GM18511 (cell line): ENCODE results near the gene TAS2R13.

Source experiments
- ATAC-seq: cut with Tn5 transposase; IDR thresholded peaks from one replicate; pipeline ENCODE4 v1.9.1; 2021; ENCODE audit warnings: mild to moderate bottlenecking, moderate library complexity; ENCODE audit not compliant: unreplicated experiment

TAS2R13 gene

GRCh38 chr12:10909462-10909861 is at the start of gene TAS2R13:
TAS2R13 (minus strand) TSS chr12:10909562; CDS start chr12:10909298, 264 bp downstream.
- ATAC-seq = no peak

- no peak for ATAC-seq
Observed at GRCh38 chr12:10957741-10958140, 48.4 kb upstream of the TAS2R13 start.

- no peak for ATAC-seq
Observed at GRCh38 chr12:10956085-10956484, 46.7 kb upstream of the TAS2R13 start.

GRCh38 chr12:10952645-10953044 is 43.3 kb upstream of the TAS2R13 start:
- no peak for ATAC-seq

GRCh38 chr12:10943167-10943566 is 33.8 kb upstream of the TAS2R13 start:
- no peak for ATAC-seq

- ATAC-seq = no peak
Observed at GRCh38 chr12:10941916-10942607, 32.7 kb upstream of the TAS2R13 start.

- ATAC-seq = no peak
Observed at GRCh38 chr12:10941369-10941768, 32.0 kb upstream of the TAS2R13 start.

GRCh38 chr12:10940389-10940788 is 31.0 kb upstream of the TAS2R13 start:
- ATAC-seq = no peak

- no peak for ATAC-seq
Observed at GRCh38 chr12:10939163-10939562, 29.8 kb upstream of the TAS2R13 start, which contains the start of gene TAS2R14. TAS2R14 (minus strand) TSS chr12:10939263; CDS start chr12:10939207, 56 bp downstream.

GRCh38 chr12:10936506-10936905 is 27.1 kb upstream of the TAS2R13 start:
- no peak for ATAC-seq

GRCh38 chr12:10928746-10929286 is 19.5 kb upstream of the TAS2R13 start, which contains the start of gene PRH2:
PRH2 (plus strand) TSS chr12:10929236; CDS start chr12:10929274, 38 bp downstream.
- no peak for ATAC-seq

GRCh38 chr12:10926269-10926668 is 16.9 kb upstream of the TAS2R13 start:
- ATAC-seq = no peak

- ATAC-seq = no peak
Observed at GRCh38 chr12:10919809-10920208, 10.4 kb upstream of the TAS2R13 start.

GRCh38 chr12:10910380-10910779 is 1.0 kb upstream of the TAS2R13 start:
- ATAC-seq = no peak

GRCh38 chr12:10904686-10905085 is 4.7 kb downstream of the TAS2R13 start:
- no peak for ATAC-seq

- ATAC-seq = no peak
Observed at GRCh38 chr12:10901427-10901826, 7.9 kb downstream of the TAS2R13 start.

GRCh38 chr12:10900972-10901371 is 8.4 kb downstream of the TAS2R13 start:
- ATAC-seq = no peak

- no peak for ATAC-seq
Observed at GRCh38 chr12:10900530-10900929, 8.8 kb downstream of the TAS2R13 start.

- ATAC-seq = no peak
Observed at GRCh38 chr12:10896854-10897253, 12.5 kb downstream of the TAS2R13 start.

- no peak for ATAC-seq
Observed at GRCh38 chr12:10891937-10892336, 17.4 kb downstream of the TAS2R13 start.

- no peak for ATAC-seq
Observed at GRCh38 chr12:10889226-10889625, 20.1 kb downstream of the TAS2R13 start.

- no peak for ATAC-seq
Observed at GRCh38 chr12:10884086-10884725, 25.2 kb downstream of the TAS2R13 start, which contains the start of gene PRH1. PRH1 (minus strand) TSS chr12:10884255; CDS start chr12:10884217, 38 bp downstream.
